Amniotic stem cell (primary cell): ENCODE results near the gene NVL.
"Not testable (repeated sequence)": the region's sequence is repeated elsewhere in the genome, so short reads cannot be mapped to it uniquely, and the experiment has no call there.

ENCODE experiments used
- DNase-seq: peaks from one replicate; lab custom pipeline; 2025; lab: John Stamatoyannopoulos, UW

NVL gene

DNA sequence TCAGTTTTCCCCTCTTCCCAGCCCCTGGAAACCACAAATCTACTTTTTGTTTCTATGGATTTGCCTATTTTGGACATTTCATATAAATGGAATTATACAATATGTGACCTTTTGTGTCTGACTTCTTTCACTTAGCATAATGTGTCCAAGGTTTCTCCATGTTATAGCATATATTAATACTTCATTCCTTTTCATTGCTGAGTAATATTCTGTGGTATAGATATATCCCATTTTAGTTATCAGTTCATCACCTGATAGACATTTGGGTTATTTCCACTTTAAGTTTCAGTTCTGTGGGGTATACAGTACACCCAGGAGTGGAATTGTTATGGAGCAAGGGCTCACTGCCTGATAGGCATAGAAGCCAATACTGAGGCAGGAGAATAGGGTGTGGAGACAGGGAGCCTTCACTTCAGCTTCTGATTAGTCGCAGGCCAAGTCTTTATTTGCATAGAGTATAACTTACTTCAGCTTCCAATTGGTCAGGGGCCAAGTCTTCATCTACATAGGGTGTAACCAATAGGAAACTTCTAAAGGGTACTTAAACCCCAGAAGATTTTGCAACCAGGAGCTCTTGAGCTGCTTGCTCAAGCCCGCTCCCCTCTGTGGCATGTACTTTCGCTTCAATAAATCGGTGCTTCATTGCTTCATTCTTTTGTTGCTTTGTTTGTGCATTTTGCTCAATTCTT is 8.3 kb upstream of the NVL start:
- no peak for DNase-seq

DNA sequence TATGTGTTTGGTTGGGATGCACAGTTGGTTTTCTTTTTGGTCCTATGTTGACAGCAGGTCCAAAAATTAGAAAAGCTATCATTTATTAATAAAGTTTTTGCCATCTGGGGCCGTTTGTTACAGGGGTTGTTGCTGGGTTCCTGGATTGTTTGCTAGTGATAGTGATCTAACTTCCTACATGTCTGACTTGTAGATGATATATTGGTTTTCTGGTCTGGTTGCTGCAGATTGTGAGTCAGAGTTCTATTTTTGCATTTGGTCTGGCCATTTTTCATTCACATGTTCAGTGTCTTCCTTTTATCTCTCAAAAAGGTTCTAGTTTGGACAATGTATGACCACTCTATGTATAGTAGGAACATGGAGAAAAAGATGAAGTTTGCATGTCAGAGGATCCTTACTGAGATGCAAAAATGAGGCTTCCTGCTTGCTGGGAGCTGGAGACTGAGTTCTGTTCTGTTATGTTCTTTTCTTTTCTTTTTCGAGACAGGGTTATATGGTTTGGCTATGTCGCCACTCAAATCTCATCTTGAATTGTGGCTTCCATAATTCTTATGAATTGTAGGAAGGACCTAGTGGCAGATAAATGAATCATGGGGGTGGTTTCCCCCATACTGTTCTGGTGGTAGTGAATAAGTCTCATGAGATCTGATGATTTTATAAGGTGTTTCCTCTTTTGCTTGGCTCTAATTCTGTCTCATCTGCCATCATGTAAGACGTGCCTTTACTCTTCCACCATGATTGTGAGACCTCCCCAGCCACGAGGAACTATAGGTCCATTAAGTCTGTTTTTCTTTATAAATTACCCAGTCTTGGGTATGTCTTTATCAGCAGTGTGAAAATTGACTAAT is 4.2 kb upstream of the NVL start:
- DNase-seq, result no peak

DNA sequence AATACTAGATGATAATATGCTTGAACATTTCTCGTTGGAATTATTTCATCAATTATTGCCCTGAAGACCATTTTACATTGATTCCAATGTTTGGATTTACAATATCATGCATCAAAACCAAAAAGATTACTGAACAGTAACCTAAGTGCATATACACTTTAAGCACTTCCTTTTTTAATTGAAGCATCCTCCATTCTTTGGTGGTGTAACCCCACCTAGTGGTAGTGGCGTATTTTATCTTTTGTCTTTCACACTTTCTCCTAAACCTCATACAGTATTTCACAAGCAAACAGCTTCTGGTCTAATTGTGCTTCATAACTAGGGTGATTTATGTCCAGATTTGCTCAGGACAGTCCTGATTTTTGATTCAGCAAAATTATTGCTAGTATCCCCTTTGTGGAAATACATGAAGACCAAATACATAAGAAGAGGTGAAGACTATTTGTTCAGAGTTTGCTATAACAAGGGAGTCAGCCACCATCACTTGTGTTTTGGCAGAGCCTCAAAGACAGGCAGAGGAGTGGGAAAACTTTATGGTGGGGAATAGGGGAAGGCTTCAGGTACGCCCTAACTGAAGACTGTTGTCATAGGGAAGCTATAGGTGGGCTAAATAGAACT is 3.4 kb upstream of the NVL start:
- no peak for DNase-seq

DNA sequence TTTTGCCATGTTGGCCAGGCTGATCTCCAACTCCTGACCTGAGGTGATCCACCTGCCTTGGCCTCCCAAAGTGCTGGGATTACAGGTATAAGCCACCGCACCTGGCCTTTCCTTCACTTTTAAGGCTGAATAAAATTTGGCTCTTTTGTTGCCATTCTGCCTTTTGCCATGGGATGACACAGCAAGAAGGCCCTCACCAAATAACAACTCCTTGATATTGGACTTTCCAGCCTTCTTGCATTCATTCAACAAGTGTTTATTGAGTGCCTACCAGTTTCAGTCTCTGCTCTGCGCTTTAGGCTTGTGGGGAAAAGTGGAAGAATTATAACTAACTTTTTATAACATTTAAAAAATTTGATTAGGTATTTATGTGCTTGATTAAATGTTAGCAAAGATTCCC is 1.9 kb upstream of the NVL start:
- DNase-seq, result no peak

DNA sequence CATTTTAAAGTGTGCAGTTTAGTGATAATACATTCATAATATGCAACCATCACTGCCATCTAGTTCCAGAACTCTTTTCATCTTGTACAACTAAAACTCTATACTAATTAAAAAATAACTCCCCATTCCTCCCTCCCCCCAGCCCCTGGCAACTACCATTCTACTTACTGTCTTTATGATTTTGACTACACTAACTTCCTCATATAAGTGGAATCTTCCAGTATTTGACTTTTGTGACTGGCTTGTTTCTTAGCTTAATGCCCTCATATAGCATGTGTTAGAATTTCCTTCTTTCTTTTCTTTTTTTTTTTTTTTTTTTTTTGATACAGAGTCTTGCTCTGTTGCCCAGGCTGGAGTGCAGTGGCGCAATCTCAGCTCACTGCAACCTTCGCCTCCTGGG is 1.4 kb upstream of the NVL start:
- DNase-seq, result no peak

- no peak for DNase-seq
Observed at GRCh38 chr1:224329484-224329841, 509 bp downstream of the NVL start.

DNA sequence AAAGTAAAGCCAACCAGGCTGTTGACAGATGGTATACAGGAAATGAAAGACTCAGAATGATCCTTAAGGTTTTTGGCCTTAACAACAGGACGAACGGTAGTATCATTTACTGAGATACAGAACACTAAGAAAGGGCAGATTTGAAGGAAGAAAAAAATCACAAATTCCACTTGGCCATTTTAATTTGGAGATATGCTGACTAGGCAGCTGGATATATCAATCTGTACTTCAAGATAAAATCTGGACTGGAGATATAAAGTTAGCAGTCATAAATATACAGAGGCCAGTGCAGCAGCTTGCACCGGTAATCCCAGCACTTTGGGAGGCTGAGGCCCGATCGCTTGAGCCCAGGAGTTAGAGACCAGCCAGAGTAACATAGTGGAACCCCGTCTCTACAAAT is 1.3 kb downstream of the NVL start:
- no peak for DNase-seq

GRCh38 chr1:224325959-224326358 is 4.0 kb downstream of the NVL start:
- DNase-seq, result no peak

- no peak for DNase-seq
Observed at GRCh38 chr1:224321706-224322105, 8.3 kb downstream of the NVL start.

GRCh38 chr1:224317383-224318045 is 12.5 kb downstream of the NVL start:
- no peak for DNase-seq

- no peak for DNase-seq
Observed at GRCh38 chr1:224312025-224312424, 17.9 kb downstream of the NVL start.

DNA sequence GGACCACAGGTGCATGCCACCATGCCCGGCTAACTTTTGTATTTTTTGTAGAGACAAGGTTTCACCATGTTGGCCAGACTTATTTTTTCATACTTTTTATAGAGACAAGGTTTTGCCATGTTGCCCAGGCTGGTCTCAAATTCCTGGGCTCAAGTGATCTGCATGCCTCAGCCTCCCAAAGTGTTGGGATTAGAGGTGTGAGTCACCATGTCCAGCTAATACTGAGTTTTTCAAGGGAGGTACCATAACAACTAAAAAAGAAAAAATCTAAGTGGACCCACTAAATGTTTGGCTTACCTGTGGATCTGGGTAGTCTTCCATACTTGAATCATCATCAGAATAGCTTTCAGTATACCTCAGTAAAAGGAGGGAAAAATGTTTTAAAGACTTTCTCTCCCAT is 18.5 kb downstream of the NVL start:
- DNase-seq, result not testable (repeated sequence)

DNA sequence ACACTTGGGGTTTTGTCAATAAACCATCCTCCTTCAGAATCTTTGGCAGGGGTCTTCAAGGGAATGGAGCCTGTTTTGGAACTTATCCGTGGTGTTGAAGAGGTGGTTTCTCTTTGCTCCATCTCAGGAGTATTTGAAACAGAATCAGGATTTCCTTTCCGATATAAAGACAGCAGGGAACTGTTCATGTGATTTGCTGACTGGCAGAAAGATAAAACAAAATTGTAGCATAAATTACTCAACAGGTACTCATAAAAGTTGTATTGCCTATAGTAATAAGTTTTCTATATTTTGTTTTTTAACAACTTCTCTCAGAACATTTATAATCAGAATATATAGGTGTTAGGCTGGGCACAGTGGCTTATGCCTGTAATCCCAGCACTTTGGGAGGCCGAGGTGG is 21.9 kb downstream of the NVL start:
- no peak for DNase-seq

- DNase-seq, result no peak
Observed at GRCh38 chr1:224304767-224305166, 25.2 kb downstream of the NVL start.

DNA sequence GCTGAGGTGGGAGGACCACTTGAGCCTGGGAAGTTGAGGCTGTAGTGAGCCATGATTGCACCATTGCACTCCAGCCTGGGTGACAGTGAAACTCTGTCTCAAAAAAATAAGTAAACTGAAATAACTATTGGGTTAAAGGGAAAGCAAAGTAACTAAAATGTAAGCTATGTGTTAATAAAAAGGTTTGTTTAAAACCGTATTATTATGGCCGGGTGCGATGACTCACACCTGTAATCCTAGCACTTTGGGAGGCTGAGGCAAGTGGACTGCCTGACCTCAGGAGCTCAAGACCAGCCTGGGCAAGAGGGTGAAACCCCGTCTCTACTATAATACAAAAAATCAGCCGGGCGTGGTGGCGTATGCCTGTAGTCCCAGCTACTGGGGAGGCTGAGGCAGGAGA is 27.0 kb downstream of the NVL start:
- no peak for DNase-seq

GRCh38 chr1:224301391-224301790 is 28.6 kb downstream of the NVL start:
- no peak for DNase-seq

DNA sequence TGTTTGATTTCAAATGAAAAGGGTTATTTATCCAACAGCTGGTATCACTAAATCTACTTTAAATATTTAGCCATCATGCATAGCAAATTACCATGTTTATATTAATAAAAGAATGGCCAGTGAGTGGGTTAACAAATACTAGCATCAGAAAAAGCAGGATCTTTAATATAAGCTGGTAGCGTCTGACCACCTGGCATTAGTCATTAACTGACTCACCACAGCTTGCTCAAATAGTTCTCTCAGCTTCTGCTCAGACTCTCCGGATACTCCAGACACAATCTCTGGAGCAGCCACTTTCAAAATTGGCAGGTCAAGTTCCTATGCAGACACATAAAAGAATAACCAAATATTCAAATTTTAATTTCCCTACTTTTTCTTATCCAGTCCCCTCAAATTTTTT is 29.6 kb downstream of the NVL start:
- DNase-seq, result peak; percentile 30

DNA sequence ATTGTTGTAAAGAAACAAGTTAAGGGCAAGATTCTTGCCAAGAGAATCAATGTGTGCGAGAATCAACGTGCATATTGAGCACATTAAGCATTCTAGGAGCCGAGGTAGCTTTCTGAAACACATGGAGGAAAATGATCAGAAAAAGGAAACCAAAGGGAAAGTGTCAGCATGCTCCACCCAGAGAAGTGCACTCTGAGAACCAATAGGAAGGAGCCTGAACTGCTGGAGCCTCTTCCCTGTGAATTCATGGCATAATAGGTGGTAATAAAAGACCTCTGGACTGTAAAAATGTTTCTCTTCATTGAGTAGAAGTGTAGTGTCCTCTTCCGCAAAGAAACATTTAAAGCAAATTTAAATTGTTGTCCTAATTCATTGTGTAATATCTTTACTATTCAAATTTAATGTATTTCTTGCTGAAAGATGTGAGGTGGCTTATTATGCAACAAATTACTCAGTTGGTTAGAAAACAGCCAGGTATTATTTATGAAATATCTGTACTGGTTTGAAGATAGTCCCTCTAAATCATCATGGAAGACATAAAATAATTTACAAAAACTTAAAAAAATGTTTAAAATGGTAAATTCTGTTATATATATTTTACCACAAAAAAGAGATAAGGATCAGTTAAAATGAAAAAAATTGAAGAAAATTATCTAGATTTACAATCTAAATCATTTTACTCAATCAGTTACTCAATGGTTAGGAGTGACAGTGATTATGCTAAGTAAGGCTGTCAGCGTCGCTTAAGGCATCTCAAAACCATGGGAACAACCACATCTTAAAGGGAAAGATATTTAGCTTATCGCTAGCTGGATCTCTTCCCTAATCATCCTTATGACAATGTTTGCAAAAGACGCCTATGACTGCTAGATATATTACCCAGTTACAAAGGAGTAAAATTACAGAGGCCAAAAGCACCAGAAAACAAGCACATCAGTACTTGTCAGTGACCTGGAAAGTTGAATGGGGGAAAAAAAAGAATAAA is 31.3 kb downstream of the NVL start:
- no peak for DNase-seq

- no peak for DNase-seq
Observed at GRCh38 chr1:224294775-224295174, 35.2 kb downstream of the NVL start.

DNA sequence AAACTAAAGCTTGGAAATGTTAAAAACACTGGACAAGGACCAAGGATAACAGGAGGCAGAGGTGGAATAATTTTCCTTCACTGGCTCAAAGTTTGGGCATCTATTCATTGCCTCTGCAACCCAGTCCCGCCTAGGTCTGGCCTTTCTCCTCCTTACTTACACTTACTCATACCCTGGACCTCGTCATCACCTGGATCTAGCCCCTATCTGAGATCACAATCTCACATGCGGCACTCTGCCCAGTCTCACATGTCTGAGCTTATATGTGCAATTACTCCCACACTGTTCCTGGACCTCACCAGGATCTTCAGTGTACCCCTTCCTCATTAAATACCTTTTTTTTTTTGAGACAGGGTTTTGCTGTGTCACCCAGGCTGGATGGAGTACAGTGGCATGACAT is 37.6 kb downstream of the NVL start:
- no peak for DNase-seq

DNA sequence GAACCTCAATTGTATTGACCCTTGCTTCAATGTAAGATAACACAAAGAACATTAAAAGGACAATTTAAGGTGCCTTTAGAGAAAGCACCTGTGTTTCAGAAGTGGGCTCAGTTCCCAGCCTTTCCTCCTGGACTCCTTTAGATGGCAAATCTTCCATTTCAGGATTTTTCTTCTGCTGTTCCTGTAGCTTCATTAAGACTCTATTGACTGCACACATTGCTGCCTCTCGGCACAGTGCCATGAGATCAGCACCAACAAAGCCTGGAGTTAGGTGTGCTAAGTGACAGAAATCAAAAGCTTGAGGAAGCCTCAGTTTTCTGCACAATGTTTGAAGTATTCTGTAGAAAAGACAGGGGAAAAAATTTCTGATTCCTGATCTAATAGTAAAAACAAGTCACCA is 40.6 kb downstream of the NVL start:
- DNase-seq, result no peak

- DNase-seq, result no peak
Observed at GRCh38 chr1:224287714-224288113, 42.3 kb downstream of the NVL start.
